ENCODE results near the gene ORAI3. TPM values are rescaled to one million over a fixed set of nuclear protein-coding genes. Genes with fewer than 3 reads are reported as not detected.
A peak's percentile ranks its signal among the peaks of the same experiment; 100 is the strongest.

Gene ORAI3
- total RNA-seq, 1 donor = 43.6 TPM

DNA sequence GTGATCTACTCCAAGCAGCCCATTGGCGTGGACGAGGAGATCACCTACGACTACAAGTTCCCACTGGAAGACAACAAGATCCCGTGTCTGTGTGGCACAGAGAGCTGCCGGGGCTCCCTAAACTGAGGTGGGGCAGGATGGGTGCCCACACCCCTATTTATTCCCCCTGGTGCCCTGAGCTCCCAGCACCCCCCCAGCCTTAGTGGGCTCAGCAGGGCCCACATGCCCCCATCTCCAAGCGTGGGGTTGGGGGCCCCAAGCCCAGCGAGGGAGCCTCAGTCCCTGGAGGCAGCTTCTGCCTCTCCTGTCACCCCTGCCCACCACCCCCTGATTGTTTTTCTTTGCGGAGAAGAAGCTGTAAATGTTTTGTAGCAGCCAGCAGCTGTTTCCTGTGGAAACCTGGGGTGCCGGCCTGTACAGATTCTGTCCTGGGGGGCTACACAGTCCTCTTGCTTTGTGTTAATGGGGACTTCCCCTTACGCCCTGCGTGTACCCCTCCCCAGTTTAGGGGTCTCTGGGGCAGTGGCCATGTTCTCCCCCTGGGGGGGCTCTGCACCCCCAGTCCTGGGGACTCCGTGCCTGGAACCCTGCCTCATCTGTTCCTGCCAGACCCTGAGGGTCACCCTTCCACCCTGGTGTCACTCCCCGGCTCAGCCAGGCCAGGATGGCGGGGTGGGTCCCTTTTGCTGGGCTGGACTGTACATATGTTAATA, 35.2 kb downstream of the ORAI3 start:
- DNase-seq (ENCODE audit: low read depth) = no peak
- no peak overlapping the region for H3K4me3 ChIP-seq (ENCODE audit: low read depth, low read length)
- TF ChIP-seq, protein P1, sequence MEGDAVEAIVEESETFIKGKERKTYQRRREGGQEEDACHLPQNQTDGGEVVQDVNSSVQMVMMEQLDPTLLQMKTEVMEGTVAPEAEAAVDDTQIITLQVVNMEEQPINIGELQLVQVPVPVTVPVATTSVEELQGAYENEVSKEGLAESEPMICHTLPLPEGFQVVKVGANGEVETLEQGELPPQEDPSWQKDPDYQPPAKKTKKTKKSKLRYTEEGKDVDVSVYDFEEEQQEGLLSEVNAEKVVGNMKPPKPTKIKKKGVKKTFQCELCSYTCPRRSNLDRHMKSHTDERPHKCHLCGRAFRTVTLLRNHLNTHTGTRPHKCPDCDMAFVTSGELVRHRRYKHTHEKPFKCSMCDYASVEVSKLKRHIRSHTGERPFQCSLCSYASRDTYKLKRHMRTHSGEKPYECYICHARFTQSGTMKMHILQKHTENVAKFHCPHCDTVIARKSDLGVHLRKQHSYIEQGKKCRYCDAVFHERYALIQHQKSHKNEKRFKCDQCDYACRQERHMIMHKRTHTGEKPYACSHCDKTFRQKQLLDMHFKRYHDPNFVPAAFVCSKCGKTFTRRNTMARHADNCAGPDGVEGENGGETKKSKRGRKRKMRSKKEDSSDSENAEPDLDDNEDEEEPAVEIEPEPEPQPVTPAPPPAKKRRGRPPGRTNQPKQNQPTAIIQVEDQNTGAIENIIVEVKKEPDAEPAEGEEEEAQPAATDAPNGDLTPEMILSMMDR (IDR thresholded peaks at IDR 0.05; ENCODE audit: insufficient read depth, low read depth, low read length) = no peak

DNA sequence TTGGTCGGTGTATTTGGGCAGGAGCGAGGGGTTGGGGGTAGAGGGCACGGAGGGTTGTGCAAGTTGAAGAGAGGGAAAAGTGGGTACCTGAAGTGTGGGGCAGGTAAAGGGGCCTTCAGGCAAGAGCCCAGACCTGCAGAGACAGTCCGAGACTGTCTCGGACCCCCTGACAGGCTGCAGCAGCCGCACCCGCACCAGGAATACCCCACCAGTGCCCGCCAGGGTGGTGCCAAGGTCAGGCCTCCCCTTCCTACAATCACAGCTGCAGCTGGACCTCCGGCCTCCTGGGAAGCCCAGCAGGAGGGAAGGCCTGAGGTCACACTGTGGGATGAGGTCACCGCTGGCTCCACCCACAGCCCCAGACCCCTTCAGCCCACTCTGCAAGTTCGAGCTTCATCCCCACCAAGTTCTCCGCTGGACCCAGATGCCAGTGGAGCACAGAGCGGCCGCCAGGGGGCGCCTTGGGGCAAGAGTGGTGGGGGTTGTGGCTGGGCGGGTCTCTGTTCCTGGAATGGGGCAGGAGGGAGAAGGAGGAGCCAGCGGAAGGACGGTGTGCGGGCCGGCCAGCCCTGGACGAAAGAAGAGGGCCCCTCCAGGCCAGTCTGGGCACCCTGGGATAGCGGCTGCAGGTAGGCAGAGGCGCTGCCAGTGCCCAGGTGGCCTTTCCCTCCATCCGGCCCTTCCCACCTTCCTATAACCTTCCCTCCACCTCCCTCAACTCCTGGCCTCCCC, 36.0 kb downstream of the ORAI3 start, which contains the start of gene HSD3B7:
HSD3B7 (plus strand) TSS at position 539 of the 732 bp plus-strand sequence. CDS start 452 bp downstream, outside the sequence.
- TF ChIP-seq, protein P1 (IDR thresholded peaks at IDR 0.05; ENCODE audit: insufficient read depth, low read depth, low read length) = peak; percentile 89
- peak; percentile 81 for DNase-seq (ENCODE audit: low read depth)
- H3K4me3 ChIP-seq (ENCODE audit: low read depth, low read length) = peak within 1 kb of the TSS; percentile 56

GRCh38 chr16:30985401-30986128, 36.7 kb downstream of the ORAI3 start:
- no peak for DNase-seq (ENCODE audit: low read depth)
- H3K4me3 ChIP-seq (ENCODE audit: low read depth, low read length) = peak overlapping the region; percentile 56
- TF ChIP-seq, protein P1 (IDR thresholded peaks at IDR 0.05; ENCODE audit: insufficient read depth, low read depth, low read length) = no peak

GRCh38 chr16:30986129-30986991, 37.5 kb downstream of the ORAI3 start:
- no peak for DNase-seq (ENCODE audit: low read depth)
- H3K4me3 ChIP-seq (ENCODE audit: low read depth, low read length) = no peak overlapping the region
- TF ChIP-seq, protein P1 (IDR thresholded peaks at IDR 0.05; ENCODE audit: insufficient read depth, low read depth, low read length) = no peak

DNA sequence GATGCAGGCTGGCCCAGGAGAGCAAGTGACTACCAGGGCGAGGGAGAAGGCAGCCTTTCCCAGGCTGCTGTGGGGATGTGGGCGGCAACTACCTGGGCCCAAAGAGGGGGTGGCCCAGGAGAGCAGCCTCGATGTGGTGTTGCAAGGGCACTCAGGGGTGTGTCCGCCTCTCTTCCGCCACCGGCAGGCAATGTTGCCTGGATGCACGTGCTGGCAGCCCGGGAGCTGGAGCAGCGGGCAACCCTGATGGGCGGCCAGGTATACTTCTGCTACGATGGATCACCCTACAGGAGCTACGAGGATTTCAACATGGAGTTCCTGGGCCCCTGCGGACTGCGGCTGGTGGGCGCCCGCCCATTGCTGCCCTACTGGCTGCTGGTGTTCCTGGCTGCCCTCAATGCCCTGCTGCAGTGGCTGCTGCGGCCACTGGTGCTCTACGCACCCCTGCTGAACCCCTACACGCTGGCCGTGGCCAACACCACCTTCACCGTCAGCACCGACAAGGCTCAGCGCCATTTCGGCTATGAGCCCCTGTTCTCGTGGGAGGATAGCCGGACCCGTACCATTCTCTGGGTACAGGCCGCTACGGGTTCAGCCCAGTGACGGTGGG, 38.8 kb downstream of the ORAI3 start:
- DNase-seq (ENCODE audit: low read depth) = no peak
- no peak overlapping the region for H3K4me3 ChIP-seq (ENCODE audit: low read depth, low read length)
- TF ChIP-seq, protein P1 (IDR thresholded peaks at IDR 0.05; ENCODE audit: insufficient read depth, low read depth, low read length) = no peak

Data from fibroblast of villous mesenchyme (primary cell).